NK-92 (cell line): ENCODE results near the gene SENP6.

Experiments used
- DNase-seq: peaks from one replicate; lab custom pipeline; 2025; ENCODE audit not compliant: unreplicated experiment; lab: John Stamatoyannopoulos, UW

Gene SENP6

DNA sequence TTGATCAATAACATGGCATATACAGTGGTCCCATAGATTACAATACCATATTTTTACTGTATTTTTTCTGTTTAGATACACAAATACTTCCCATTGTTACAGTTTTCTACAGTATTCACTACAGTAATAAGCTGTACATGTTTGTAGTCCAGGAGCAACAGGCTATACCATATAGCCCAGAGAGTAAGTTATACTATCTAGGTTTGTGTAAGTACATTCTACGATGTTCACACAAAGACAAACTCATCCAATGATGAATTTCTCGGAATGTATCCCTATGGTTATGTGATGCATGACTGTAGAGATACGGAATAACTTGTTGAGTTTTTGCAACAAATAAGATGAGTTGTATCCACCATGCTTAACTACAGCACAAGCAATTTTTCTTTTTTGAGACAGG, 143.7 kb downstream of the SENP6 start:
- DNase-seq: no peak

DNA sequence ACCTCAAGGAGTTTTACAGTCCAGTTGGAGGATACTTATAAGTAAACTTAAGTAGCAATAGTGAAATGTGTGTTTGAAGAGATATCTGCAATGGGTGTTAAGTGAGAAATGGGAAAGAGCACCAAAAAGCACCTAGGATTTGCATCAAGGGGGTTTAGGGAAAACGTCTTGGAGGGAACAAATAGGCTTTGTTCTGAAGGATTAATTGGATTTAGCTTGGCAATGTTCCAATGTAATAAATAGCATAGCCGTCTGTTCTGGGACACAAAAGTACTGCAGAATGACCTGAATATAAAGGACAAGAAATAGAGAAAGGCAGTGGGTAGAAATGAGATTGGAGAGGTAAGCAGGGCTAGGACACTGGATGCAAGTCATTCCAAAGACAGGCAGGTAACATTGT, 144.5 kb downstream of the SENP6 start:
- DNase-seq: no peak

GRCh38 chr6:75747152-75747992, 145.7 kb downstream of the SENP6 start:
- no peak for DNase-seq

DNA sequence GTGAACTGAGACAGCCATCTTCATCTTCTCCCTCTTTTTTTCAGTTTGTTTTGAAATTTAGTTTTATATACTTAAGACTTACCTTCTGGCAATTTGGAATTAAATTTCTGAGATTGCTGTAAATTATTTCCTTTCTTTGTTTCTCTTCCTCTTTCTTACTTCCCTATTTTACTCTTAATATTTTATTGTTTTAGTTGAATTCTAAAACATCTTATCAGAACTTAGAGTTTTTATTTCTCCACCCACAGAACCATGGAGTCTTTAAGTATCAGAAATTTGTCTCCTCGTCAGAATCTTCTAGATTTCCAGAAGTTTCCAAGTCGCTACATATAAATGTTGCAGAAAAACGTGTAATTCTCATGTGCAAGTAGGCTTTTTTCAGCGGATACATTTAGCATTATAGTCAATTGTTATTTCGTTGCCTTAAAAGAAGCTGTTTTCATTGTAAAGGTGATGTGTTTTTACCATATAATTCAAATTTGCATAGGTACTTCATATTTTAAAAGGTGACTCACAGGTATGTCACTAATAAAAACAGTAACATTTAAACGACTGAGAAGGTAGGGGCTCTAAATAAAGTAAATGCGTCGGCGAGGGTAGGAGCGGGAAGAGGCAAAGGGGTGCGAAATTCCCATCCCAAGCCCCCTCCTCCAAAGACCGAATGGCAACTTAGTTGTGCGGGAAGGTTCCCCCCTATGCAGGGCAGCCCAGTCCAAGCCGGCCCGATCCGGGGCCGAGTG, 146.5 kb downstream of the SENP6 start:
- no peak for DNase-seq

DNA sequence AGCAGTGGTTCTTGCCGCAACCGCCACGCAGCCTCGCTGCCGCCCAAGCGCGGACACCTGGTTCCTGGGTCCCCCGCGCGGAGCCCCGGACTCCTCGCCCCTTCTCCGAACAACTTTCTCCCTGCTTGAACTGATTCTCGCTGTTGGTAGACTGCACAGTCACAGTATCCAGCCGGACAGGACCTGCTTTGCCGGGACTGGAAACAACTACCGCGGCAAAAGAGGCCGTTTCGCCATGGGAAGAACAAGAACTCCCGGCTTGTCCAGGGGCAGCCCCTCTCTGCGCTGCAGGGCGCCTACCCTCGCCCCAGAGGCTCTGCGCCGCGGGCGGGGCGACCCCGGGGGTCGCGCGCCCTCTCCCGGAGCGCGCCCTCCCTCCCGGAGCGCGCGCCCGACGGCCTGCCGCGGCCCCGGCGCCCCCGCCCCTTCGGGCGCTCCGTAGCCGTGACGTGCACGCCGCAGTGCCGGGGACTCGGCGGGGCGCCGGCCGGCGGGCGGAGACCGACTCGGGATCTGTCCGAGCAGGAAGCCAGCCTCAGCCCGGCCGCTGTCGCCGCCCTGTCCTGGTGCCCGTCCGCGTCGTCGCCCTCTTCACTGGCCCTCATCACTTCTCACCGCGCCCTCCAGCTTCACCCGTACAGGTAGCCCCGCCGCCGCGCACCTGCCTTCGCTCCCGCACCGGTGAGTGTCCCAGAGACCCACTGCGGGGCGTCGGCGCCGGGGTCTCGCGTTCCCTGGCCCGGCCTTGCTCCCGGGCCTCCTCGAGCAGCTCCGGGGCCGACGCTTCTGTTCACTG, 147.3 kb downstream of the SENP6 start, which contains the start of gene MYO6:
MYO6 (plus strand) TSS at position 497 of the 796 bp plus-strand sequence. CDS start 68,309 bp downstream, outside the sequence.
- no peak for DNase-seq

DNA sequence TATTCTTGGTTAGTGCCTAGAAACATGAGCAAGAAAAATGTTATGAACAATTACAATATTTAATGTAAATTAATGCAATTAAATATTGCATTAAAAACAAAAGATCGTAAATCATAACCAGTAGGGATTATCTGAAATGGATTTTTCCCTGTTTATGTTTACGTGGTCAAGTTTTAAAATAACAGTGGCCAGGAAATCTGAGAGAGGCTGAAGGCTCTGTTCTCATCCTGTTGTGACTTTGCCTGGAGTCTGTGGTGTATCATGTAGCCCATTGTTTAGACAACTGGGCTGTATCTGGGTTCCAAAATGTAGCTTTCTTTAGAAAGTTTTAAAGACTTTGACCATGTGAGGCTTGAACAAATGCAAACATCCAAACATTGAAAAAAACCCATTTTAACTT, 149.8 kb downstream of the SENP6 start:
- DNase-seq: no peak

DNA sequence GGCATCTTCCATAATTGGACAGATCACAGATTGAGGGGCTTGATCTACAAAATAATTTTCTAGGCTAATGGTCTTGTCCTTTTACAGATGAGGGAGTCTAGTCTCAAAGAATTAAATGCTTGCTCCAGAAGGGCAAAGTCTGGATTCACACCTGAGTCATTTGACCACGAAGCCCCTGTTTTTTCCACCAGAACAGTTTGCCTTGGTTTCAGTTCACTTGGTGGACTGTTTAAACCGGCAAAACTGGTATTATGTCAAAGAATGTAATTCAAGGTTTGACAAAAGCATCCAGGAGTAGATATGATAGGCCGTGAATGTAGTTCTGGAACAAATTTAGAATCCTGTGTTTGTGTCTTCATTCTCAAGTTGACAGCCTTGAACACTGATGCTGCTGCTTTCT, 150.7 kb downstream of the SENP6 start:
- DNase-seq: no peak

- no peak for DNase-seq
Measured at GRCh38 chr6:75755704-75756103, 154.0 kb downstream of the SENP6 start.

DNA sequence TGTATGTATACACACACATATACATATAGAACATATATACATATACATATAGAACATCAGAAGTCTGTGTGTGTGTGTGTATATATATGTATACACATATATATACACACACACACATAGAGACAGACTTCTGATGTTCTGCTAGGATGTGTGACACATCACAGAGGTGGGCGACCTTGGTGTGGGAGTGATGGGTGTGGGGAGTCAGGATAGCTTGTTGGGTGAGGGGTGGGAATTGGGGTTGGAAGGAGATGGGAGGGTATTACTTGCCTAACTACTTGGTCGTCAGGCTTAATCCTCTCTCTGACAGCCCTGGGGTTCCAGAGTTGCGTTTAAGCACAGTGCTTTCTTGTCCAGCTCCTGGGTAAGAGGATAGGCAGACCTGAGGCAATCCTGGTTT, 155.6 kb downstream of the SENP6 start:
- DNase-seq: no peak

GRCh38 chr6:75758061-75758460, 156.4 kb downstream of the SENP6 start:
- no peak for DNase-seq

DNA sequence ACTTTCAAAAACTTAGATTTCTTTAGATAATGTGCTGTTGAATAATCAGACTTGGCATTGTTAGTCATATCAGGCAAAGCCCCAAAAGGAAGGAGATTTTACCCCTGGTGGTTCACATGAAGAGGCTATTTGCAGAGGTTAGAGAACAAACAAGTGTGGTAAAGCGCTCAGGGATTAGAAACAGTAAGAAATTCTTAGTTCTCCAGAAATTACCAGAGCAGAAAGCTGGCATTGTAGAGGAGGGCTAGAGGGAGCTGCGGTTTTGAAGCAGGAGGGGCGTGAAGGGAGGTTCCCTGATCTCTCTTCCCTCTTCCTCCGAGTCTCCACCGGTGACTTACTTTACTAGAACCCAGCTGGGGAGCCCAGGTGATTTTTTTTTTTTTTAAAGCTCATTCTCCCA, 157.5 kb downstream of the SENP6 start:
- DNase-seq: no peak

DNA sequence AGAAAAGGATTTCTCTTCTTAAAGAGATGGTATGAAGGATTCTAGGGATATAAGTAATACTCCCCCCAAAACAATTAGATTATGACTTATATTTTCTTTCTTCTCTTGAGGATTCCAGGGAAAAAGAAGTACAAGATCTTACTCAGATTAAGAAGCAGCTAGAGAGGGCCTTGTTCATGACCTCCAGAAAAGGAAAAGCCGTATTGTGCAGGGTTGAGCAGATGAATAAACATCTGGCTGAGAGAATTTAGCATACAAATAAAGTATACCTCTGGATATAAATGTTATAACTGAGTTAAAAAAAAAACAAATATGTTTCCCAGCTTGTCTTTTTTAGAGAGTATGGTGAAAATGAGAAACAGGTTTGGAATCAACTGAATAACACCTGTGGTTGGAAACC, 158.6 kb downstream of the SENP6 start:
- DNase-seq: no peak

DNA sequence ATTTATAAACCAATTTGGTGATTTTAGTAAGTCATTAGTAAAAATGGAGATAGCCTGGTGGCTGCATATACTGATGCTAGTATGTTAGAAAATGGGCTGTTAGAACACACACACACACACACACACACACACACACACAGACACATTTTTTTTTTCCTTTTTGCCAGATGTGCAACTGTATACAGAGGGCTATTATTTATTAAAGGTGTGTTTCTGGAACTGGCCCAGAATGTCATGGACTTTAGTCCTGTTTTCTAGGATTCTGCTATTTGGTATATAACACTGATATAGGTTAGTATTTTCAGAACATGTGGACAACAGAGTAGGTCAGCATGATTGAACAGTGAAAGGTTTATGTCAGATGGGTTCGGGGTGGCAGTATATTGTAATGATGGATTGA, 159.8 kb downstream of the SENP6 start:
- DNase-seq: no peak

GRCh38 chr6:75762063-75762462, 160.4 kb downstream of the SENP6 start:
- DNase-seq: no peak

- no peak for DNase-seq
Measured at GRCh38 chr6:75766387-75766786, 164.7 kb downstream of the SENP6 start.
